ENCODE data around the gene E2F4.

GRCh38 chr16:67246081-67246755 is 54.3 kb downstream of the E2F4 start:
- TF ChIP-seq RAD21 (IDR thresholded peaks at IDR 0.05; ENCODE audit: low read depth) (peak; percentile 20; the same call in 1 of the 2 replicates), CEBPB (IDR thresholded peaks at IDR 0.05) (0 out of 2 replicates have a peak, but pooled peaks have one; percentile 27), FOXM1 (IDR thresholded peaks at IDR 0.05; ENCODE audit: borderline replicate concordance, low read depth) (no peak), TAF1 (IDR thresholded peaks at IDR 0.05; ENCODE audit: low read depth) (peak; percentile 68), EP300 (IDR thresholded peaks at IDR 0.05; ENCODE audit: borderline replicate concordance) (peak; percentile 33; the same call in 1 of the 2 replicates), MAX (IDR thresholded peaks at IDR 0.05) (peak; percentile 89), REST (IDR thresholded peaks at IDR 0.05; ENCODE audit: low read depth) (no peak)

Data from Ishikawa (cell line).